Stimulated activated naive CD8-positive, alpha-beta T cell treated with anti-CD3 and anti-CD28 coated beads, Interleukin-15, Interleukin-2, amounts not matched to agents 100 U/mL and 50 U/mL, for 24 hours (primary cell): ENCODE measurements around the gene MLF1.

Source experiments
- ATAC-seq: fragments of 150-1000 bp; cut with Tn5 transposase; one replicate; pipeline ENCODE4 v1.10.0; 2021
- DNase-seq: peaks from one replicate; pipeline ENCODE4 v3.0.0; 2021

The MLF1 gene

DNA sequence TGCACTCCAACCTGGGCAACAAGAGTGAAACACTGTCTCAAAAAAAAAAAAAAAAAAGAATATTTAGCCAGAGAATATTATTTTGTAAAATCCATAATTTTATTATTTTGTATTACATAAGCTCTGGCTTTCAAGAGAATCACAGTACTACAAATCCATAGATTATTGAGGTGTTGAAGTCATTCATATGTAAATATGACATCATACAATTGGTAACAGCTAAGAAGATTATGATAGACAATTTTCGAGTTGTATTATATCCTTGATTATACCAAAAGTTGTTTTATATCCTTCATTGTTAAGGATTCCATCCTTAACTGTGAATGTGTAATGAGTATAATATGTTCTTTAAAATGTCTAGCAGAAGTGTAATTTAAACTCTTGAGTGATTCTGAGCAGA, 3.7 kb downstream of the MLF1 start:
- no peak for DNase-seq

DNA sequence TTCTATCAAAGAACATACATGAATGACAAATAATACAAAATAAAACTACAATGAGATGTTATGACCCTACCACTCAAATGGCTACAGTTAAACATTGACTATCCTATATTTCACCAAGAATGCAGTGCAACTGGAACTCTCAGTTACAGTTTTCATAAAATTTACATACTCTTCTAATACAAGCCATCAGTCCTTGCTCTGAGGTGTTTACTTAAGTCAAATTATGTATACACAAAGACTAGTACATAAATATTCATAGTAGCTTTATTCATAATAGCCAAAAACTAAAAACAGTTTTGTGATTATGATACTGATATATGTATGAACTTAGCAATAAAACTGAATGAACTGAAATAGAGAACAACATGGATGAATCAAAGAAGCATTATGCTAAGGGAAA, 19.2 kb downstream of the MLF1 start:
- no peak for ATAC-seq

More for the DNA sequence above, 3.7 kb downstream of the MLF1 start:
- ATAC-seq, result no peak

DNA sequence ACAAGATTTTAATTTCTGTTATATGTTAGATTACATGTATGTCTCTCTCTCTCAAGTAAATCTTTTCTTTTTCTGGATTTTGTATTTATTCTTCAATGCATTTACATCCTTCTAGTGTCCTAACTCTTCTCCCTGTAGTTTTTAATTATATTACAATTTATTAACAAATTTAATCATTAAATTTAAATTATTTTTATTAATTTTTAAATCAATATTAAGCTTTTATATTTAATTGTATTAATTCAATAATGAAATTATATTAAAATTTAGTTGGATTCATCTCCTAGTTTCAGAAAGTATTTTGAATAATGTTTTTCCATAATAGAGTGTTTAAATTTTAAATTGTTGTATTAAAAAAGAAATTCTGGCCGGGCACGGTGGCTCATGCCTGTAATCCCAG, 29.8 kb downstream of the MLF1 start:
- DNase-seq (no peak), ATAC-seq (no peak)

More for the DNA sequence above, 19.2 kb downstream of the MLF1 start:
- DNase-seq, result no peak

DNA sequence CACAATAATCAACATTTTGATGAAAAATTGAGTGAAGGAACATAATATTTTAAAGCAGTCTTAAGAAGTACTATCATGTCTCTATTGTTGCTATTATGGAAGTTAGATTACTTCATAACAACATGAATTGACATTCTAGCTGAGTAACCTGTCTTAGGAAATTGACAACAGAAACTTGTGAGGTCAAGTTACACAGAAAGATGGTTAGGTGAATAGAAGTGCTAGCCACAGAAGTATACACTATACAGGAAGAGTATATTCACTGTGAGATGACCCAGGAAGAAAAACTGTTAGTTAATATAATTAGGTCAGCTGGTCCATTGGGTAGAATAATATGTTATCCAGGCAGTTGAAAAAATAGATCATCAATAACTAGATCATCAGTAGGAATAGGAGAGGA, 31.2 kb downstream of the MLF1 start:
- no peak for DNase-seq
- ATAC-seq, result no peak

DNA sequence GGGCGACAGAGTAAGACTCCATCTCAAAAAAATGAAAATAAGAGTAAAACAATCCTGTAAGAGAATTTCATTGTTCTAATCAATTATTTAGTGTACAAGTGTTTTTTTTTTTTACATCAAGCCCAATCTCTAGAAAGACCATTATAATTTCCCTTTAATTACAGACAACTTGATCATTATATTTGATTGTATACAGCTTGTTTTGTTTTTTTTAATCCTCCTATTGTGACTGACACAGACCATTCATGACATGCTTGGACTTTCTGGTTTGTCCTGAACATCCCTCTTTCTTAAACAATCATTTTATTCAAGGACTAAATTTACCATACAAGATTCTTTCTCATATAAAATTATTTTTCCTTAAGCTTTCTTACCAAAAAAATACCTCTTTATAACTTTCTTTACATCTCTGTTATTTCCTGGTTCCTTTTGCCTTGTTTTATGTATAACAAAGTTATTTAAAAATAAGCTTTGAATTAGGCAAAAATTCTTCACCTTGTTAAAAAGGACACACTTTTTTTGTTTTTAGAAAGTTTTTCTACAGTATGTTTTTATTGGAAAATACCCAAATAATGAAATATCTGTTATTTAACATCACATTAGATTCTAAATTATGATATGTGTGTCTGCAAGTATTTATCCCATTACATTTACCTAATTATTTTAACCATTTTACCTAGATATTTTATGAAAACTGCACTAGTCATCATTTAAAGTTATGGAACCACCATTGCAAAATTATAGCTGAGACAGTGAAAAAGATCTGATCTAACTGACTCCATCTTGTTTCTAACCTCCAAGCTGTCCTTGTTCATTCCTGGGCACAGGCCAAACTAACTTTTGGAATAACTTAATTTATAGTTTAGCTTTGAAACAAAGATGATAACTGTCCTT, 47.2 kb downstream of the MLF1 start:
- no peak for ATAC-seq
- DNase-seq, result no peak

DNA sequence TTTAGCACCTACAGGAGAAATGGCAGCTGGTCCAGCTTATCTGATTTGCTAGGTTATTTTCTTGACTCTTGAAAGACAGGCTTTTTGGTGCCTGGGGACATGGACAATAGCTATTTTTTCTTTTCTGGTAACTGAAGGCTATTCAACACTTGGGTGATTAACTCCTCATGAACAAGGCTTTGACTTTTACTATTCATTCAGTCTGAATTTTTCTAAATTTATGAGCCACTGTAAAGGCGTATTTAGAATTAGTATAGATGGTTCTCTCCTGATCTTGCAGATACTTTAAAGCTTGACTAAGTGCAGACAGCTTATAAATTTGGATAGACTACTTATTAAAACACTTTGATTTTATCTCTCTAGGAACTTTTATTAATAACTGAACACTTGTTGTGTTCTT, 54.9 kb downstream of the MLF1 start:
- no peak for ATAC-seq

DNA sequence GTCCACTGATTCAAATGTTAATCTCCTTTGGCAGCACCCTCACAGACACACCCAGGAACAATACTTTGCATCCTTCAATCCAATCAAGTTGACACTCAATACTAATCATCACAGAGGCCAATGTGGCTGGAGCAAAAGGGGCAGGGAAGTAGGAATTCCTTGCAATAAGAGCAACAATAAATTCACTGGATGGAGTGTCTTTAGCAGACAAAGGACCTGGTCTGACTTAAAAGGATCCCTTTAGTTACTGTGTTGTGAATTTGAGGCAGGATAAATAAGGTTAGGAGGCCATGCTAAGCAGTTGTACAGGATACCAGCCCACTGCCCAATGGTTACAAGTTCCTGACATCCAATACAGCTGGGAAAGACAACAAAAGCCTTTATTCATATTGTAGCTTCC, 61.0 kb downstream of the MLF1 start:
- DNase-seq (no peak), ATAC-seq (no peak)

More for the DNA sequence above, 54.9 kb downstream of the MLF1 start:
- DNase-seq, result no peak

DNA sequence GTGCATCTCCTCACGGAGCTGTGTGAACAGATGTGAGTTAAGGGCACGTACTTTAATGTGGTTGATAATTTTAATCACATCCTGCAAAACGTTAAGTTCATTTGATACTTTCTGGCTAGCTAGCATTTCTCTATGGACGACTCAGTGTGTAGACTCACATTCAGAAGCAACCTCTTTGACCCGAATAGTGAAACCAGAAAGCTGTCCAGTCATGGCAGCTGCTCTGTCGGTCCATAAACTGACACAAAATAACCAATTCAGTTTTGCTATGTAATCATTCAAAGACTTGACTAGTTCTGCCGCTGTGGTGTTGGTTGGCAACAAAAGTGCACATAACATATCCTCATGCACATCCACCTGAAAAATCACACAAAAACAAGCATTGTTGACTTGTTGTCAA, 69.7 kb downstream of the MLF1 start:
- ATAC-seq, result no peak
- DNase-seq, result no peak

DNA sequence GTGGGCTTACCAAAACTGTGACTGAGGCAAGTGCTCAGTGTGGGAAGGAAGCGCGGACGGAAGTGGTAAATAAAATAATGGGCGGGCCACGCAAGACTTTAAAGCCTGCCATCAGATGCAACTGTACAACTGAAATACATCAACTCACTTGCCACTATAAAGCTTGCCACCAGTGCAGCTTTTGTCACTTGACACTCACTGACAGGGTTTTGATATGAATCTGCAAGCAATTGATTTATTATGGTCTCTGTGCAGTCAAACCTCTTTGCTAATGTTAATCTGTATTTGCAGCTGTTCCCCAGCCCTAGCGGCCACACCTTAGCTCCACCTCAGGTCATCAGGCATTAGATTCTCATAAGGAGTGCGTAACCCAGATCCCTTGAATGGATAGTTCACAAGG, 71.0 kb downstream of the MLF1 start:
- no peak for ATAC-seq
- DNase-seq, result no peak

DNA sequence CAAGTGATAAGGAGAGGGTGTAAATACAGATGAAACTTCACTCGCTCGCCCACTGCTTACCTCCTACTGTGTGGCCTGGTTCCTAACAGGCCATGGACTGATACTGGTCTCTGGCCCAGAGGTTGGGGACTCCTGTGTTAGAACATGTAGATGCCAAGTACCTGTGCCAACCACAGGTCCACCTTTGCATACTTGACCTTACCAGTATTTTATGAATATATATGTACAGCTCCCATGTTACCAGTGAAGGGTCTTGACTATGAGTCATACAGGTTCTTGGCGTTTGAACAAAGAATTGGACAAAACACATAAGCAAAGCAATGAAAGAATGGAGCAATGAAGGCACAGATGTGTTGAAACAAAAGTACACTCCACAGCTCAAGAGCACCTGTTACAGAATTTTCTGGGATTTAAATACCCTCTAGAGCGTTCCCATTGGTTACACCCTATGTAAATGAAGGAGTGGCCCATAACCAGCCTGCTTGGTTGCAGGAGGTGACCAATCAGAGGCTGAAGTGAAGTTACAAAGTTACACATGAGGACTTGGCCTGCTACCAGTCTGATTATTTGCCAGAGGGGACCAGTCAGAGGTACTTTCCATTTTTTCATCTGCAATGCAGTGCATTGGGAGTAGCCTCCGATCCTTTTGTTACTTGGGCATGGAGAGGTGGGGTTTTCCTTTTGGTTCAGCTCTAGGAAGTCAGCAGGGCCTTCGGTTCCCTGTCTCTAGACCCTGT, 71.6 kb downstream of the MLF1 start:
- no peak for ATAC-seq
- no peak for DNase-seq

DNA sequence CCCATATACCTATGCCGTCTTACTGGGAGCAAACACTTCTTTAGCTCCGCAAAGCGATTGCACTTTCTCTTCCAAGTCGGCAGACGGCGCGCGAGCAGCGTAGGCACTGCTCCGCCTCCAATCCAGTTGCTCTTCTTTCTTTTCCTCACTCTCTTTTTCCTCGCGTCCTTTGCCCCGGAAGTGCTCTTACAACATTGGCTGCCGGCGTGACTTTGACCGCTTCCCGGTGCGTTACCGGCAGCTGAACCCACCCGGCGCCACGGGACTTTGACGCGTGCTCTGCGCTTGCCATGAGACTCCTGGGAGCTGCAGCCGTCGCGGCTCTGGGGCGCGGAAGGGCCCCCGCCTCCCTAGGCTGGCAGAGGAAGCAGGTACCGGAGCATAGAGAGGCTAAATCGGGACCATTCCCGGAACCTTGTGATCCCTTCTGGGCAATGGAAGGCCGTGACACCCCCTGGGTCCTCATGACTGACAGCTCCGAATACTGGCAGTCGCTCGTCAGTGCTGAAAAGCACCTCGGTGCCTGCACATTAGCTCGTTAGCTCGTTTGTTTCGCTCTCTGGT, 73.4 kb downstream of the MLF1 start, which contains the start of gene GFM1:
Gene GFM1, plus strand, starts transcription at position 183 of the 564 bp plus-strand sequence. Its CDS starts 108 bp downstream, at position 291.
- ATAC-seq (peak; percentile 93), DNase-seq (peak; percentile 88)

DNA sequence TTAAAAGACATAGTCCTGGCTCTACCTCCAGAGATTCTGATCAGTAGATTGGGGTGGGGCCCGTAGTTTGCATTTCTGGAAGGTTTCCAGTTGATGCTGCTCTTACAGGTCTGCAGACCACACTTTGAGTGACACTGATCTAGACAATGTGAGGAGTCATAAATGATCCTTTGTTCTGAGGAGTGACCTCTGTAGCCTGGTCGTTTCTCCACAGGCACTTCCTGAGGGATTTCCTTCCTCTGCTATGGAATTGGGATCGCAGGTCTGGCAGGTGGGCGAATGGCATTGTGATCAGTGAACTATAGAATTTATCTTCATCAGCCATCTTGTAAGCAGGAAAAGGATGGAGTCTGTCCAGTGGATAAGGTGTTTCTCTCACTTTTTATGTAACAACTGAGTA, 78.8 kb downstream of the MLF1 start:
- no peak for ATAC-seq
- DNase-seq, result no peak

DNA sequence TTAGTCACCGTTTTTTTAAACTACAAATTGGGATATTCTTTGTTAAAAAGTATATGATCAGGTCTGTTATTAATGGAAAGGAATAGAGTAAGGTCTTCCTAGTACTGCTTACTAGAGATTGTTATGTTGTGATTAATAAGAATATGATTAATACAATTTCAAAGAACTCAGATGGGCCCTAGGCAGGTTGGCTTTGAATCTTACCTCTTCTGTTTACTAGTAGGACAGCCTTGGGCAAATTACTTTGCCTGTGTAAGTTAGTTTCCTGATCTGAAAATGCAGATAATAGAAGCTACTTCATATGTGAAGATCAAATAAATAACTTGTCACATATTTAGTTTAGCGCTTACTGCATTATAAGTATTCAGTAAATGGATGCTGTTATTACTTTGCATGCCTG, 80.2 kb downstream of the MLF1 start:
- DNase-seq (no peak), ATAC-seq (no peak)

DNA sequence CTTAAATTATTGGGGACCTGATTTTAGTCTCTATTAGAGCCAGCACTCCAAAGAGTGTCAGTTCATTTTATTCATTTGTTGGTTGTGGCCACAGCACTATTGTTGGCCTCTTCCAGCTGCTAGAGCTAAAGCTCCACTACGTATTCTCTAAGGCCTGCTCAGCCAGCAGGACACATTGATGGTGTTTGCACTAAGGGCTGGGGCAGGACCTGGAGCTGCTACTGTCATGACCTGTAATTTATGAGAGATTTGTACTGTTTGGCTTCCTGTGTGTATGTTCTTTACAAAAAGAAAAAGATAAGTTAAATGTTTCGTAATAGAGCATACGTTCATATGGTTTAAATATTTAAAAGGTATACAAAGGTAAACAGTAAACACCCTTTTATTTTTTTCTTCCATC, 81.5 kb downstream of the MLF1 start:
- ATAC-seq (no peak), DNase-seq (no peak)
